ENCODE measurements around the gene TXNL4A. TPM values are rescaled to one million over a fixed set of nuclear protein-coding genes. Genes with fewer than 3 reads are reported as not detected.

The TXNL4A gene
- polyA plus RNA-seq, 1 of the 3 experiments (the other 2 are of a cell fraction) = 158 TPM

DNA sequence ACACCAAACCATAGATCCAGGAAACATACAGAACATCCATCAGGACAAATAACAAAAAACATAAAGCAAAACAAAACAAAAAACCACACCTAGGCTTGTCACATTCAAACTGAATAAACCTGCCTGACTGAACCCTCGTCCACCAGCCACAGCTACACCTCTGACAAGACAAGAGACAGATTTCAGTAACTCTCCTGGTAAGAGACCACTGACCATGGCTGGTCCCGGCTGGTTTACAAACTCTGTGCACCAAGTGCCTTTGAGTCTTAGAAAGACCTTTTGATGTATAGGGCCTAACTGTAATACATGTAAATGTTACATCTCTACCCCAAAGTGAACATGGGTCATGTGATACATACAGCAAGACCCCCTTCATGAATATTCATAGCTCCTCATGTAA lies 32.1 kb downstream of the TXNL4A start (continued):
- TF ChIP-seq, protein P1, sequence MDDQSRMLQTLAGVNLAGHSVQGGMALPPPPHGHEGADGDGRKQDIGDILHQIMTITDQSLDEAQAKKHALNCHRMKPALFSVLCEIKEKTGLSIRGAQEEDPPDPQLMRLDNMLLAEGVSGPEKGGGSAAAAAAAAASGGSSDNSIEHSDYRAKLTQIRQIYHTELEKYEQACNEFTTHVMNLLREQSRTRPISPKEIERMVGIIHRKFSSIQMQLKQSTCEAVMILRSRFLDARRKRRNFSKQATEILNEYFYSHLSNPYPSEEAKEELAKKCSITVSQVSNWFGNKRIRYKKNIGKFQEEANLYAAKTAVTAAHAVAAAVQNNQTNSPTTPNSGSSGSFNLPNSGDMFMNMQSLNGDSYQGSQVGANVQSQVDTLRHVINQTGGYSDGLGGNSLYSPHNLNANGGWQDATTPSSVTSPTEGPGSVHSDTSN (IDR thresholded peaks at IDR 0.05) = no peak
- TF ChIP-seq TCF12 (IDR thresholded peaks at IDR 0.05) (no peak), NRF1 (IDR thresholded peaks at IDR 0.05; ENCODE audit: low read depth, low read length) (no peak)
- TF ChIP-seq, protein P2, sequence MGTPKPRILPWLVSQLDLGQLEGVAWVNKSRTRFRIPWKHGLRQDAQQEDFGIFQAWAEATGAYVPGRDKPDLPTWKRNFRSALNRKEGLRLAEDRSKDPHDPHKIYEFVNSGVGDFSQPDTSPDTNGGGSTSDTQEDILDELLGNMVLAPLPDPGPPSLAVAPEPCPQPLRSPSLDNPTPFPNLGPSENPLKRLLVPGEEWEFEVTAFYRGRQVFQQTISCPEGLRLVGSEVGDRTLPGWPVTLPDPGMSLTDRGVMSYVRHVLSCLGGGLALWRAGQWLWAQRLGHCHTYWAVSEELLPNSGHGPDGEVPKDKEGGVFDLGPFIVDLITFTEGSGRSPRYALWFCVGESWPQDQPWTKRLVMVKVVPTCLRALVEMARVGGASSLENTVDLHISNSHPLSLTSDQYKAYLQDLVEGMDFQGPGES (IDR thresholded peaks at IDR 0.05; ENCODE audit: low read depth, low read length) = no peak
- TF ChIP-seq, protein P3, sequence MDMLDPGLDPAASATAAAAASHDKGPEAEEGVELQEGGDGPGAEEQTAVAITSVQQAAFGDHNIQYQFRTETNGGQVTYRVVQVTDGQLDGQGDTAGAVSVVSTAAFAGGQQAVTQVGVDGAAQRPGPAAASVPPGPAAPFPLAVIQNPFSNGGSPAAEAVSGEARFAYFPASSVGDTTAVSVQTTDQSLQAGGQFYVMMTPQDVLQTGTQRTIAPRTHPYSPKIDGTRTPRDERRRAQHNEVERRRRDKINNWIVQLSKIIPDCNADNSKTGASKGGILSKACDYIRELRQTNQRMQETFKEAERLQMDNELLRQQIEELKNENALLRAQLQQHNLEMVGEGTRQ (IDR thresholded peaks at IDR 0.05; ENCODE audit: borderline replicate concordance, low read depth, low read length) = no peak

DNA sequence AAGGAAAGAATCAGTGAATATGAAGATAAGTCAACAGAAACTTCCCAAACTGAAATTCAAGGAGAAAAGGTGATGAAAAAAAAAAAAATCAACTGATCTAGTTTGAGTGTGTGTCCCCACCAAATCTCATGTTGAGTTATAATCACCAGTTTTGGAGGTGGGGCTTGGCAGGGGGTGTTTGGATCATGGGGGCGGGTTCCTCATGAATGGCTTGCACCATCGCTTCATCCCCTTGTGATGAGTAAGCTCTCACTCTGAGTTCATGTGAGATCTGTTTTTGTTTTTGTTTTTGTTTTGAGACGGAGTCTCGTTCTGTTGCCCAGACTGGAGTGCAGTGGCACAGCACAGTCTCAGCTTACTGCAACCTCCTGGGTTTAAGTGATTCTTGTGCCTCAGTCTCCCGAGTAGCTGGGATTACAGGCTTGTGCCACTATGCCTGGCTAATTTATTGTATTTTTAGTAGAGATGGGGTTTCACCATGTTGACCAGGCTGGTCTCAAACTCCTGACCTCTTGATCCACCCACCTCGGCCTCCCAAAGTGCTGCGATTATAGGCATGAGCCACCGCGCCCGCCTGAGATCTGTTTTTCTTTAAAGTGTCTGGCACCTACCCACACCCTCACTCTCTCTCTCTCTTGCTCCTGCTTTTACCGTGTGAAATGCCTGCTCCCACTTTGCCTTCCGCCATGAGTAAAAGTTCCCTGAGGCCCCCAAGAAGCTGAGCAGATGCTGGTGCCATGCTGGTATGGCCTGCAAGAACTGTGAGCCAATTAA lies 32.9 kb downstream of the TXNL4A start:
- H3K36me3 ChIP-seq (replicated peaks in 1 of 2; ENCODE audit: control insufficient read depth in 1 of 2, insufficient read depth in 2 of 2, low read length in 1 of 2) = no peaks in the 10 kb centered on the region
- no peak overlapping the region for H3K4me2 ChIP-seq
- no peak for DNase-seq
- H3K9ac ChIP-seq = no peak overlapping the region
- no peaks in the 10 kb centered on the region for H3F3A ChIP-seq (replicated peaks; ENCODE audit: insufficient read depth)
- POLR2A ChIA-PET = no interaction called here
- no peak overlapping the region for H3K27ac ChIP-seq (ENCODE audit: low read depth in 2 of 2, low read length in 1 of 2)
- no peaks in the 10 kb centered on the region for H3K9me2 ChIP-seq
- CTCF ChIA-PET = no interaction called here
- peaks cover 3% of the 10 kb centered on the region; the same call in 1 of the 2 replicates for H3K79me2 ChIP-seq (ENCODE audit: insufficient read depth)
- H3K4me1 ChIP-seq (ENCODE audit: control insufficient read depth in 1 of 2, insufficient read depth in 2 of 2, low read depth in 1 of 2, low read length in 1 of 2) = peaks cover 0 to under 1% of the 10 kb centered on the region in 2 experiments; a peak in 1 of 4 replicates
- H3K4me3 ChIP-seq (ENCODE audit: low read depth in 2 of 2, low read length in 1 of 2) = no peak overlapping the region
- H4K20me1 ChIP-seq (ENCODE audit: insufficient read depth) = 0 out of 2 replicates have a peak, but pooled peaks cover under 1% of the 10 kb centered on the region
- H3K9me3 ChIP-seq = no peaks in the 10 kb centered on the region
- no peaks in the 10 kb centered on the region for H3K27me3 ChIP-seq (ENCODE audit: insufficient read depth)
- no peak overlapping the region for H2AFZ ChIP-seq (ENCODE audit: low read depth)
- 90% methylated on average over 12 of the region's 12 CpGs for WGBS (ENCODE audit: low lambda C conversion rate)
- no peak for TF ChIP-seq FOXM1 (IDR thresholded peaks at IDR 0.05; ENCODE audit: low read depth)
- TF ChIP-seq TEAD4 (IDR thresholded peaks at IDR 0.05; ENCODE audit: borderline replicate concordance, insufficient read depth) = no peak
- no peak for TF ChIP-seq NRF1 (IDR thresholded peaks at IDR 0.05; ENCODE audit: low read depth, low read length)
- no peak for TF ChIP-seq TCF12 (IDR thresholded peaks at IDR 0.05)
- TF ChIP-seq CHD2 (IDR thresholded peaks at IDR 0.05; ENCODE audit: low read length, partially characterized antibody) = no peak
- TF ChIP-seq, protein P4, sequence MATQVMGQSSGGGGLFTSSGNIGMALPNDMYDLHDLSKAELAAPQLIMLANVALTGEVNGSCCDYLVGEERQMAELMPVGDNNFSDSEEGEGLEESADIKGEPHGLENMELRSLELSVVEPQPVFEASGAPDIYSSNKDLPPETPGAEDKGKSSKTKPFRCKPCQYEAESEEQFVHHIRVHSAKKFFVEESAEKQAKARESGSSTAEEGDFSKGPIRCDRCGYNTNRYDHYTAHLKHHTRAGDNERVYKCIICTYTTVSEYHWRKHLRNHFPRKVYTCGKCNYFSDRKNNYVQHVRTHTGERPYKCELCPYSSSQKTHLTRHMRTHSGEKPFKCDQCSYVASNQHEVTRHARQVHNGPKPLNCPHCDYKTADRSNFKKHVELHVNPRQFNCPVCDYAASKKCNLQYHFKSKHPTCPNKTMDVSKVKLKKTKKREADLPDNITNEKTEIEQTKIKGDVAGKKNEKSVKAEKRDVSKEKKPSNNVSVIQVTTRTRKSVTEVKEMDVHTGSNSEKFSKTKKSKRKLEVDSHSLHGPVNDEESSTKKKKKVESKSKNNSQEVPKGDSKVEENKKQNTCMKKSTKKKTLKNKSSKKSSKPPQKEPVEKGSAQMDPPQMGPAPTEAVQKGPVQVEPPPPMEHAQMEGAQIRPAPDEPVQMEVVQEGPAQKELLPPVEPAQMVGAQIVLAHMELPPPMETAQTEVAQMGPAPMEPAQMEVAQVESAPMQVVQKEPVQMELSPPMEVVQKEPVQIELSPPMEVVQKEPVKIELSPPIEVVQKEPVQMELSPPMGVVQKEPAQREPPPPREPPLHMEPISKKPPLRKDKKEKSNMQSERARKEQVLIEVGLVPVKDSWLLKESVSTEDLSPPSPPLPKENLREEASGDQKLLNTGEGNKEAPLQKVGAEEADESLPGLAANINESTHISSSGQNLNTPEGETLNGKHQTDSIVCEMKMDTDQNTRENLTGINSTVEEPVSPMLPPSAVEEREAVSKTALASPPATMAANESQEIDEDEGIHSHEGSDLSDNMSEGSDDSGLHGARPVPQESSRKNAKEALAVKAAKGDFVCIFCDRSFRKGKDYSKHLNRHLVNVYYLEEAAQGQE (IDR thresholded peaks at IDR 0.05; ENCODE audit: low read depth, low read length) = no peak
- TF ChIP-seq NFIC (IDR thresholded peaks at IDR 0.05; ENCODE audit: borderline replicate concordance) = no peak
- TF ChIP-seq RAD21 (IDR thresholded peaks at IDR 0.05; ENCODE audit: low read length) = no peak
- TF ChIP-seq, protein P5, sequence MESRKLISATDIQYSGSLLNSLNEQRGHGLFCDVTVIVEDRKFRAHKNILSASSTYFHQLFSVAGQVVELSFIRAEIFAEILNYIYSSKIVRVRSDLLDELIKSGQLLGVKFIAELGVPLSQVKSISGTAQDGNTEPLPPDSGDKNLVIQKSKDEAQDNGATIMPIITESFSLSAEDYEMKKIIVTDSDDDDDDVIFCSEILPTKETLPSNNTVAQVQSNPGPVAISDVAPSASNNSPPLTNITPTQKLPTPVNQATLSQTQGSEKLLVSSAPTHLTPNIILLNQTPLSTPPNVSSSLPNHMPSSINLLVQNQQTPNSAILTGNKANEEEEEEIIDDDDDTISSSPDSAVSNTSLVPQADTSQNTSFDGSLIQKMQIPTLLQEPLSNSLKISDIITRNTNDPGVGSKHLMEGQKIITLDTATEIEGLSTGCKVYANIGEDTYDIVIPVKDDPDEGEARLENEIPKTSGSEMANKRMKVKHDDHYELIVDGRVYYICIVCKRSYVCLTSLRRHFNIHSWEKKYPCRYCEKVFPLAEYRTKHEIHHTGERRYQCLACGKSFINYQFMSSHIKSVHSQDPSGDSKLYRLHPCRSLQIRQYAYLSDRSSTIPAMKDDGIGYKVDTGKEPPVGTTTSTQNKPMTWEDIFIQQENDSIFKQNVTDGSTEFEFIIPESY (IDR thresholded peaks at IDR 0.05; ENCODE audit: borderline replicate concordance, low read depth) = no peak
- TF ChIP-seq POLR2AphosphoS5 (IDR thresholded peaks at IDR 0.05; ENCODE audit: low read depth, low read length) = no peak
- TF ChIP-seq SIN3A (IDR thresholded peaks at IDR 0.05; ENCODE audit: borderline replicate concordance, low read depth, low read length) = no peak
- no peak for TF ChIP-seq SMC3 (IDR thresholded peaks at IDR 0.05; ENCODE audit: low read depth, low read length)
- TF ChIP-seq, protein P1 (IDR thresholded peaks at IDR 0.05) = no peak
- TF ChIP-seq GATA2 (CRISPR knock-in tag; IDR thresholded peaks at IDR 0.05) = no peak
- no peak for TF ChIP-seq JUND (IDR thresholded peaks at IDR 0.05)
- no peak for TF ChIP-seq RFX5 (IDR thresholded peaks at IDR 0.05; ENCODE audit: low read length)

Measured in SK-N-SH (cell line).